CD8-positive, alpha-beta memory T cell (primary cell): Measurements from ENCODE around the gene LGR6. TPM values are rescaled to one million over a fixed set of nuclear protein-coding genes. Genes with fewer than 3 reads are reported as not detected.
A peak's percentile ranks its signal among the peaks of the same experiment; 100 is the strongest.

ENCODE experiments used
- CTCF ChIA-PET: fragments of 350-600 bp; sonication (Branson Sonifier 250); formaldehyde crosslinking; loops from one replicate; lab custom pipeline; 2021; ENCODE audit warnings: antibody characterized with exemption; lab: Charles Lee
- POLR2A ChIA-PET: fragments of 350-600 bp; sonication (Branson Sonifier 250); formaldehyde crosslinking; loops from one replicate; lab custom pipeline; 2021; ENCODE audit warnings: antibody characterized with exemption; lab: Charles Lee
- DNase-seq, 5 donors: peaks; one replicate each; pipeline versions ENCODE4 v3.0.0 to v3.0.0-alpha.2; 2020 to 2022; ENCODE audit warnings: mixed read lengths in 1 of 5
- H3K27ac ChIP-seq: one replicate; pipeline ENCODE4 v1.7.0; 2013; ENCODE audit warnings: low read depth, mild to moderate bottlenecking, low read length, moderate library complexity
- H3K27me3 ChIP-seq: 2 replicates; pipeline ENCODE4 v1.7.0; 2013; ENCODE audit warnings: low read length, mild to moderate bottlenecking; ENCODE audit not compliant: insufficient read depth, poor library complexity, severe bottlenecking
- H3K36me3 ChIP-seq: 2 replicates; pipeline ENCODE4 v1.7.0; 2013; ENCODE audit warnings: mild to moderate bottlenecking, low read length, moderate library complexity; ENCODE audit not compliant: insufficient read depth
- H3K4me1 ChIP-seq: 2 replicates; pipeline ENCODE4 v1.7.0; 2013; ENCODE audit warnings: mild to moderate bottlenecking, low read length, moderate library complexity; ENCODE audit not compliant: insufficient read depth
- H3K4me3 ChIP-seq: 2 replicates; pipeline ENCODE4 v1.7.0; 2013; ENCODE audit warnings: mild to moderate bottlenecking, low read length
- H3K9me3 ChIP-seq: 2 replicates; pipeline ENCODE4 v1.7.0; 2013; ENCODE audit warnings: mild to moderate bottlenecking, low read length
- H3K27ac Mint-ChIP-seq, 8 donors: one replicate each; pipeline ENCODE4 v1.8.0; 2020 to 2021; ENCODE audit warnings: mixed read lengths in 8 of 8, mild to moderate bottlenecking in 6 of 8, inconsistent platforms in 3 of 8, moderate library complexity in 3 of 8
- H3K27me3 Mint-ChIP-seq, 2 donors: one replicate each; pipeline ENCODE4 v1.8.0; 2020 to 2021; ENCODE audit warnings: mixed read lengths in 2 of 2, mild to moderate bottlenecking in 1 of 2, moderate library complexity in 1 of 2
- H3K36me3 Mint-ChIP-seq, 3 donors: one replicate each; pipeline ENCODE4 v1.8.0; 2020 to 2021; ENCODE audit warnings: mixed read lengths in 3 of 3, inconsistent platforms in 1 of 3, mild to moderate bottlenecking in 1 of 3
- H3K4me1 Mint-ChIP-seq, 3 donors: one replicate each; pipeline ENCODE4 v1.8.0; 2020 to 2021; ENCODE audit warnings: mixed read lengths in 3 of 3, inconsistent platforms in 1 of 3, mild to moderate bottlenecking in 1 of 3
- H3K4me3 Mint-ChIP-seq, 7 donors: one replicate each; pipeline ENCODE4 v1.8.0; 2020 to 2021; ENCODE audit warnings: mixed read lengths in 7 of 7, mild to moderate bottlenecking in 6 of 7, moderate library complexity in 4 of 7, inconsistent platforms in 2 of 7
- H3K9me3 Mint-ChIP-seq, 5 donors: one replicate each; pipeline ENCODE4 v1.8.0; 2020 to 2022; ENCODE audit warnings: mixed read lengths in 5 of 5, mild to moderate bottlenecking in 3 of 5, moderate library complexity in 2 of 5, inconsistent platforms in 1 of 5
- polyA plus RNA-seq: library from polyadenylated mRNA; unstranded; fragments of 300-500 nt; fragmentation: Illumina TruSeq; gene quantifications from one replicate; pipeline ENCODE4 v1.2.3, GENCODE V29; 2021
- total RNA-seq, 2 experiments: library from RNA; stranded (reverse); gene quantifications; one replicate each; pipeline ENCODE4 v1.2.3, GENCODE V29; 2021

Gene LGR6
- total and polyA plus RNA-seq, 3 experiments from 2014 or later = 0.40 to 3.1 (median 0.53) TPM

GRCh38 chr1:202204065-202204464, 10.5 kb downstream of the LGR6 start:
- Histone ChIP-seq H3K27ac (peak overlapping the region; percentile 21), H3K4me3 (no peak overlapping the region), H3K36me3 (no peaks in the 10 kb centered on the region), H3K4me1 (peaks cover 44% of the 10 kb centered on the region), H3K27me3 (no peaks in the 10 kb centered on the region), H3K9me3 (no peaks in the 10 kb centered on the region)
- POLR2A ChIA-PET = no interaction called here
- H3K36me3 Mint-ChIP-seq = no peaks in the 10 kb centered on the region
- H3K4me3 Mint-ChIP-seq = no peak overlapping the region
- no peaks in the 10 kb centered on the region for H3K9me3 Mint-ChIP-seq
- H3K27me3 Mint-ChIP-seq = peaks cover 0 to 1% of the 10 kb centered on the region in 2 donors
- peaks cover 3 to 29% (median 7%) of the 10 kb centered on the region in 3 donors for H3K4me1 Mint-ChIP-seq
- no peak overlapping the region for H3K27ac Mint-ChIP-seq
- CTCF ChIA-PET = no interaction called here
- DNase-seq = no peak

GRCh38 chr1:202205523-202206190, 12.1 kb downstream of the LGR6 start:
- Mint-ChIP-seq H3K4me1 (peaks cover 0 to 19% (median 0%) of the 10 kb centered on the region in 3 donors), H3K27ac (no peak overlapping the region), H3K36me3 (no peaks in the 10 kb centered on the region), H3K9me3 (no peaks in the 10 kb centered on the region), H3K27me3 (peaks cover 1 to 3% of the 10 kb centered on the region in 2 donors), H3K4me3 (no peak overlapping the region)
- Histone ChIP-seq H3K27ac (no peak overlapping the region), H3K36me3 (no peaks in the 10 kb centered on the region), H3K4me3 (no peak overlapping the region), H3K27me3 (no peaks in the 10 kb centered on the region), H3K4me1 (peaks cover 29% of the 10 kb centered on the region), H3K9me3 (no peaks in the 10 kb centered on the region)
- POLR2A ChIA-PET = no interaction called here
- CTCF ChIA-PET = interaction anchor here (0.9 kb wide), 1 partner anchor 12 kb away, joined by 3 read pairs; the partner anchor contains the start of gene LGR6
- DNase-seq = no peak

- ChIA-PET CTCF (no interaction called here), POLR2A (no interaction called here)
- Histone ChIP-seq H3K4me1 (peaks cover 14% of the 10 kb centered on the region), H3K27ac (no peak overlapping the region), H3K4me3 (no peak overlapping the region), H3K36me3 (no peaks in the 10 kb centered on the region), H3K9me3 (no peaks in the 10 kb centered on the region), H3K27me3 (no peaks in the 10 kb centered on the region)
- Mint-ChIP-seq H3K36me3 (peaks cover 0 to 4% (median 4%) of the 10 kb centered on the region in 3 donors), H3K9me3 (no peaks in the 10 kb centered on the region), H3K27ac (peak overlapping the region in 2 of 8 donors; percentile 10 to 78), H3K4me1 (peaks cover 0 to 6% (median 0%) of the 10 kb centered on the region in 3 donors), H3K4me3 (no peak overlapping the region), H3K27me3 (peaks cover 8 to 14% of the 10 kb centered on the region in 2 donors)
- no peak for DNase-seq
Measured at GRCh38 chr1:202207292-202207691, 13.7 kb downstream of the LGR6 start.

DNA sequence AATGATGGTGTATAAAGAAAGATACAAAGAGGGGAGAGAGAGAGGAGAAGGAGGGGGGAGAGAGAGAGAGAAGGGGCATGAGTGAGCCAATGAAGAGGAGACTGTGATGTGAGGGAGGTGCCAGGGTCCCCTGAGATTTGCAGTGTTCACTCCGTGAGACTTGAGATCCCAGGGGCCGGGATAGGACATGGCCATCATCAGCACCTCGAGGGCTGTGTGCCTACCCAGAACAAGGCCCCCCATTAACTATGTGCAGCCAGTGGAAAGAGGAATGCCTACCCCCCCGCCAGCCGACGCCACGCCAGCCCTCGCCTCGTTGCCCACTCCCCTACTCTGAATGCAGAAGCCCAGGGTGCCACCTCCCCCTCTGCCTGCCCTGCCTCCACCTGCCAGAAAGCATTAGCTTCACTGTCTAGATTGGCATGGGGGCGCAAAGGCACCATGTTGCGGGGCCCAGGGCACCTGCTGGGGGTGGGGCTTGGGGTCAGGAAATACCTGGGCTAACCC, 14.8 kb downstream of the LGR6 start:
- Mint-ChIP-seq H3K36me3 (peaks cover 0 to 4% (median 4%) of the 10 kb centered on the region in 3 donors), H3K9me3 (no peaks in the 10 kb centered on the region), H3K27me3 (peaks cover 15 to 25% of the 10 kb centered on the region in 2 donors), H3K27ac (no peak overlapping the region), H3K4me3 (no peak overlapping the region), H3K4me1 (peaks cover under 1 to 3% (median under 1%) of the 10 kb centered on the region in 3 donors)
- no peak overlapping the region for H3K4me3 ChIP-seq
- no peak for DNase-seq
- peaks cover 9% of the 10 kb centered on the region for H3K27me3 ChIP-seq
- no peak overlapping the region for H3K27ac ChIP-seq
- H3K4me1 ChIP-seq = peaks cover 3% of the 10 kb centered on the region
- ChIA-PET POLR2A (no interaction called here), CTCF (no interaction called here)
- no peaks in the 10 kb centered on the region for H3K9me3 ChIP-seq
- H3K36me3 ChIP-seq = no peaks in the 10 kb centered on the region

DNA sequence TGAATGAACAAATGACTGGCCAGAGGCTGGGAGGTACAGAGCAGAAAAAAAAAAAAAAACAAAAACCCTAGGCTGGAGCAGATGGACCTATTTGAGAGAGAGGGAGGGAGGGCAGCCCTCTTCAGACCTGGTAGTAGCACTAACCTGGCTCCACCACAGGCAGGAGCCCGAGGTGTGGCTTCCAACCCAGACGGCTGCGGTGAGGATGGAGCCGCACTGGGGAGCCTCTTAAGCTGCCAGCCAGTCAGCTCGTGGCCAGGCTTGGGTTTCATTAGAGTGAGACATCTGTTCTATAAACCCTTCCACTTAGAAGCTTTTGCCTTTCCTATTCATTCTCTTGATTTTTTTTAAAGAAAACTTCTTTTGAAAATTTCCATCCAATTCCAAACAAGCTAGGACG, 16.8 kb downstream of the LGR6 start:
- Mint-ChIP-seq H3K9me3 (no peaks in the 10 kb centered on the region), H3K4me1 (peaks cover 9 to 10% (median 10%) of the 10 kb centered on the region in 3 donors), H3K4me3 (peak overlapping the region in 1 of 7 donors; percentile 54), H3K27ac (peak overlapping the region in 1 of 8 donors; percentile 10), H3K27me3 (peaks cover 24 to 39% of the 10 kb centered on the region in 2 donors), H3K36me3 (peaks cover 0 to 4% (median 4%) of the 10 kb centered on the region in 3 donors)
- ChIA-PET CTCF (interaction anchor here (1.4 kb wide), 1 partner anchor 18 kb away, joined by 4 read pairs; no protein-coding TSS in a partner anchor), POLR2A (no interaction called here)
- no peaks in the 10 kb centered on the region for H3K36me3 ChIP-seq
- no peaks in the 10 kb centered on the region for H3K9me3 ChIP-seq
- H3K4me1 ChIP-seq = no peaks in the 10 kb centered on the region
- H3K27ac ChIP-seq = no peak overlapping the region
- H3K4me3 ChIP-seq = no peak overlapping the region
- DNase-seq = peak in 1 of 5 donors; percentile 55
- H3K27me3 ChIP-seq = peaks cover 16% of the 10 kb centered on the region

GRCh38 chr1:202210969-202211368, 17.4 kb downstream of the LGR6 start:
- no peak overlapping the region for H3K4me3 ChIP-seq
- no peak for DNase-seq
- Mint-ChIP-seq H3K9me3 (no peaks in the 10 kb centered on the region), H3K4me3 (no peak overlapping the region), H3K4me1 (peaks cover 9 to 10% (median 10%) of the 10 kb centered on the region in 3 donors), H3K27ac (peak overlapping the region in 1 of 8 donors; percentile 37), H3K36me3 (peaks cover 0 to 4% (median 4%) of the 10 kb centered on the region in 3 donors), H3K27me3 (peaks cover 24 to 45% of the 10 kb centered on the region in 2 donors)
- no peaks in the 10 kb centered on the region for H3K9me3 ChIP-seq
- peaks cover 16% of the 10 kb centered on the region for H3K27me3 ChIP-seq
- no peak overlapping the region for H3K27ac ChIP-seq
- H3K4me1 ChIP-seq = no peaks in the 10 kb centered on the region
- ChIA-PET POLR2A (no interaction called here), CTCF (interaction anchor here (1.4 kb wide), 1 partner anchor 18 kb away, joined by 4 read pairs; no protein-coding TSS in a partner anchor)
- no peaks in the 10 kb centered on the region for H3K36me3 ChIP-seq

- H3K27ac Mint-ChIP-seq = peak overlapping the region in 1 of 8 donors; percentile 80
- Histone ChIP-seq H3K36me3 (no peaks in the 10 kb centered on the region), H3K4me3 (no peak overlapping the region), H3K27ac (no peak overlapping the region), H3K27me3 (peaks cover 16% of the 10 kb centered on the region), H3K4me1 (no peaks in the 10 kb centered on the region), H3K9me3 (no peaks in the 10 kb centered on the region)
- POLR2A ChIA-PET = no interaction called here
- peaks cover 27 to 54% of the 10 kb centered on the region in 2 donors for H3K27me3 Mint-ChIP-seq
- H3K36me3 Mint-ChIP-seq = peaks cover 0 to 4% (median 4%) of the 10 kb centered on the region in 3 donors
- no peak for DNase-seq
- CTCF ChIA-PET = interaction anchor here (0.9 to 1.5 kb wide), 2 partner anchors 13 to 20 kb away, joined by 3 to 6 read pairs; partner anchors contain the start of gene LGR6
- H3K9me3 Mint-ChIP-seq = no peaks in the 10 kb centered on the region
- peak overlapping the region in 1 of 7 donors; percentile 19 for H3K4me3 Mint-ChIP-seq
- peaks cover 9 to 16% (median 10%) of the 10 kb centered on the region in 3 donors for H3K4me1 Mint-ChIP-seq
Measured at GRCh38 chr1:202212787-202213186, 19.2 kb downstream of the LGR6 start.
